Upper lobe of right lung (tissue), 1 donor: ENCODE data around the gene COA7. TPM values are rescaled to one million over a fixed set of nuclear protein-coding genes. Genes with fewer than 3 reads are reported as not detected.

Experiments
- ATAC-seq: fragments of 200-7000 bp; cut with Tn5 transposase; one replicate; pipeline ENCODE4 v1.9.1; 2020; ENCODE audit warnings: mild to moderate bottlenecking, moderate library complexity
- DNase-seq: peaks from one replicate; pipeline ENCODE4 v3.0.0-alpha.2; 2020
- H3K27ac ChIP-seq: fragments of 200-600 bp; one replicate; pipeline ENCODE4 v1.8.0; 2022
- H3K27me3 ChIP-seq: fragments of 200-600 bp; one replicate; pipeline ENCODE4 v1.8.0; 2022; ENCODE audit warnings: mild to moderate bottlenecking
- H3K36me3 ChIP-seq: fragments of 200-600 bp; one replicate; pipeline ENCODE4 v1.8.0; 2022
- H3K4me1 ChIP-seq: fragments of 200-600 bp; one replicate; pipeline ENCODE4 v1.8.0; 2022
- H3K4me3 ChIP-seq: fragments of 200-600 bp; one replicate; pipeline ENCODE4 v1.8.0; 2022; ENCODE audit warnings: mild to moderate bottlenecking
- H3K9me3 ChIP-seq: fragments of 200-600 bp; one replicate; pipeline ENCODE4 v1.8.0; 2022
- CTCF ChIP-seq: fragments of 200-600 bp; IDR thresholded peaks from one replicate; pipeline ENCODE4 v1.8.0; 2022; ENCODE audit warnings: antibody characterized with exemption
- intact Hi-C: fragments of 100-400 bp; cut with DNase I; formaldehyde crosslinking; loops from one replicate; pipeline ENCODE4 v1.11.0; 2022
- long read RNA-seq: library from polyadenylated mRNA; unstranded; transcript quantifications from one replicate; pipeline ENCODE4 v2.0.0, GENCODE V29; 2021
- total RNA-seq: library from RNA; stranded (reverse); fragmentation: NEBNext Ultra II Directional; extraction: Animal tissue kit (Norgen Biotek cat#: 25700); gene quantifications from one replicate; pipeline ENCODE4 v1.2.1, GENCODE V29; 2021
- donor health status: DM: no; HTN: yes; CAD: no; lungs with severe emphysema.

Gene COA7
- 17.9 TPM for total RNA-seq
- long read RNA-seq, full-length matches to known transcripts = 6 of 6 reads
- long read RNA-seq, partial matches to known transcripts = 0 of 6 reads
- long read RNA-seq, other reads (novel, unspliced or antisense) = 0 of 6 reads

- Histone ChIP-seq H3K27me3 (no peaks in the 10 kb centered on the region), H3K27ac (peak within 1 kb of the TSS; percentile 80), H3K36me3 (no peaks in the 10 kb centered on the region), H3K9me3 (no peaks in the 10 kb centered on the region), H3K4me1 (peaks cover 12% of the 10 kb centered on the region), H3K4me3 (peak within 1 kb of the TSS; percentile 87)
- DNase-seq = peak; percentile 95
- peak; percentile 94 for ATAC-seq
- intact Hi-C loops = no loop called here
- TF ChIP-seq CTCF = no peak
Observed at GRCh38 chr1:52697795-52698674, at the start of gene COA7. Gene COA7, minus strand, starts transcription at chr1:52698347. Its CDS starts 21 bp downstream, at chr1:52698326.

- Histone ChIP-seq H3K27me3 (no peaks in the 10 kb centered on the region), H3K9me3 (no peaks in the 10 kb centered on the region), H3K36me3 (no peaks in the 10 kb centered on the region), H3K27ac (no peak overlapping the region), H3K4me1 (peaks cover 28% of the 10 kb centered on the region), H3K4me3 (no peak overlapping the region)
- intact Hi-C loops = no loop called here
- ATAC-seq = no peak
- TF ChIP-seq CTCF = no peak
- DNase-seq = no peak
Observed at GRCh38 chr1:52747450-52747849, 49.3 kb upstream of the COA7 start.

GRCh38 chr1:52746189-52746588 is 48.0 kb upstream of the COA7 start:
- DNase-seq (no peak), ATAC-seq (no peak)
- H3K27me3 ChIP-seq = no peaks in the 10 kb centered on the region
- intact Hi-C loops = no loop called here
- H3K36me3 ChIP-seq = no peaks in the 10 kb centered on the region
- no peak overlapping the region for H3K4me3 ChIP-seq
- no peaks in the 10 kb centered on the region for H3K9me3 ChIP-seq
- peaks cover 20% of the 10 kb centered on the region for H3K4me1 ChIP-seq
- no peak for TF ChIP-seq CTCF
- H3K27ac ChIP-seq = no peak overlapping the region

GRCh38 chr1:52741259-52741658 is 43.1 kb upstream of the COA7 start:
- no peak overlapping the region for H3K4me3 ChIP-seq
- H3K4me1 ChIP-seq = peaks cover 21% of the 10 kb centered on the region
- no peak overlapping the region for H3K27ac ChIP-seq
- intact Hi-C loops = no loop called here
- H3K27me3 ChIP-seq = no peaks in the 10 kb centered on the region
- DNase-seq (no peak), ATAC-seq (no peak)
- H3K9me3 ChIP-seq = no peaks in the 10 kb centered on the region
- H3K36me3 ChIP-seq = no peaks in the 10 kb centered on the region
- no peak for TF ChIP-seq CTCF

GRCh38 chr1:52739699-52740467 is 41.7 kb upstream of the COA7 start:
- no peak for TF ChIP-seq CTCF
- intact Hi-C loops = no loop called here
- no peak overlapping the region for H3K27ac ChIP-seq
- DNase-seq = no peak
- no peaks in the 10 kb centered on the region for H3K36me3 ChIP-seq
- peaks cover 21% of the 10 kb centered on the region for H3K4me1 ChIP-seq
- H3K9me3 ChIP-seq = no peaks in the 10 kb centered on the region
- H3K4me3 ChIP-seq = no peak overlapping the region
- no peak for ATAC-seq
- H3K27me3 ChIP-seq = no peaks in the 10 kb centered on the region
